IMR-90 (cell line): ENCODE data around the gene FAM83G. TPM values are rescaled to one million over a fixed set of nuclear protein-coding genes. Genes with fewer than 3 reads are reported as not detected.

Source experiments
- ATAC-seq: fragments of 200-7000 bp; cut with Tn5 transposase; 2 replicates; pipeline ENCODE4 v1.9.1; 2020; ENCODE audit warnings: low read depth, mild to moderate bottlenecking, moderate library complexity
- BruUV-seq: library from RNA; stranded (reverse); fragments of 400-500 nt; replicated peaks from 2 replicates; lab custom pipeline; 2021; lab: Mats Ljungman, UMichigan
- CTCF ChIA-PET: fragments of 300-600 bp; formaldehyde crosslinking; extraction: SDS; loops from one replicate; lab custom pipeline; 2021; ENCODE audit warnings: antibody characterized with exemption; lab: Yijun Ruan, JAX
- POLR2A ChIA-PET: fragments of 300-600 bp; sonication (Branson Sonifier 250); formaldehyde crosslinking; loops from one replicate; lab custom pipeline; 2022; ENCODE audit warnings: antibody characterized with exemption; ENCODE audit not compliant: unreplicated experiment; lab: Charles Lee
- DNase-seq: peaks from one replicate; pipeline ENCODE4 v3.0.0; 2013
- H2AFZ ChIP-seq: replicated peaks from 2 replicates; pipeline ENCODE3; 2013; ENCODE audit warnings: low read length, mild to moderate bottlenecking; ENCODE audit not compliant: poor library complexity
- H2AK5ac ChIP-seq: 2 replicates; pipeline ENCODE4 v1.6.1; 2013; ENCODE audit warnings: low read depth, low read length, inconsistent platforms
- H2AK9ac ChIP-seq: replicated peaks from 2 replicates; pipeline ENCODE3; 2013; ENCODE audit warnings: mild to moderate bottlenecking, low read depth, low read length, moderate library complexity; ENCODE audit not compliant: poor library complexity
- H2BK120ac ChIP-seq: 2 replicates; pipeline ENCODE4 v1.6.1; 2013; ENCODE audit warnings: low read depth, low read length, inconsistent platforms
- H2BK15ac ChIP-seq: 3 replicates; pipeline ENCODE4 v1.6.1; 2013; ENCODE audit warnings: low read depth, low read length, inconsistent platforms
- H2BK20ac ChIP-seq: 2 replicates; pipeline ENCODE4 v1.6.1; 2013; ENCODE audit warnings: low read depth, mild to moderate bottlenecking, inconsistent platforms, low read length, moderate library complexity
- H2BK5ac ChIP-seq: 2 replicates; pipeline ENCODE4 v1.6.1; 2013; ENCODE audit warnings: mild to moderate bottlenecking, low read depth, low read length, inconsistent platforms; ENCODE audit not compliant: poor library complexity, severe bottlenecking
- H3K14ac ChIP-seq: replicated peaks from 2 replicates; pipeline ENCODE4 v1.6.1; 2013; ENCODE audit warnings: low read depth, low read length, inconsistent platforms
- H3K18ac ChIP-seq: 2 replicates; pipeline ENCODE4 v1.6.1; 2013; ENCODE audit warnings: low read depth, low read length, control low read depth
- H3K23ac ChIP-seq: 2 replicates; pipeline ENCODE4 v1.6.1; 2013; ENCODE audit warnings: low read depth, low read length, inconsistent platforms
- H3K27ac ChIP-seq: 2 replicates; pipeline ENCODE4 v1.5.1; 2013; ENCODE audit warnings: mild to moderate bottlenecking, control low read depth, low read length; ENCODE audit not compliant: insufficient read depth
- H3K27me3 ChIP-seq: 2 replicates; pipeline ENCODE4 v1.6.1; 2013; ENCODE audit warnings: low read length; ENCODE audit not compliant: control insufficient read depth, insufficient read depth
- H3K36me3 ChIP-seq: 2 replicates; pipeline ENCODE4 v1.6.1; 2013; ENCODE audit warnings: low read length, mixed read lengths; ENCODE audit not compliant: control insufficient read depth, insufficient read depth
- H3K4ac ChIP-seq: 2 replicates; pipeline ENCODE4 v1.6.1; 2013; ENCODE audit warnings: low read depth, low read length, inconsistent platforms
- H3K4me1 ChIP-seq: 2 replicates; pipeline ENCODE4 v1.6.1; 2013; ENCODE audit warnings: low read length, mixed read lengths; ENCODE audit not compliant: control insufficient read depth, insufficient read depth
- H3K4me2 ChIP-seq: 2 replicates; pipeline ENCODE4 v1.6.1; 2013; ENCODE audit warnings: low read depth, mild to moderate bottlenecking, control low read depth, low read length, moderate library complexity
- H3K4me3 ChIP-seq: 2 replicates; pipeline ENCODE4 v1.5.1; 2013; ENCODE audit warnings: low read depth, mild to moderate bottlenecking, control low read depth, low read length, moderate library complexity; ENCODE audit not compliant: insufficient read depth
- H3K56ac ChIP-seq: 2 replicates; pipeline ENCODE4 v1.6.1; 2013; ENCODE audit warnings: low read length, inconsistent platforms; ENCODE audit not compliant: insufficient read depth; ENCODE audit errors: extremely low read depth
- H3K79me1 ChIP-seq, 2 experiments: 2 replicates each; pipeline ENCODE4 v1.6.1; 2013; ENCODE audit warnings: low read length in 2 of 2, inconsistent platforms in 1 of 2, low read depth in 1 of 2
- H3K9ac ChIP-seq: 2 replicates; pipeline ENCODE4 v1.6.1; 2013; ENCODE audit warnings: low read depth, low read length, control low read depth
- H3K9me1 ChIP-seq: 2 replicates; pipeline ENCODE4 v1.6.1; 2013; ENCODE audit warnings: low read length, inconsistent platforms; ENCODE audit not compliant: insufficient read depth
- H3K9me3 ChIP-seq: 2 replicates; pipeline ENCODE4 v1.6.1; 2013; ENCODE audit warnings: low read length; ENCODE audit not compliant: control insufficient read depth, insufficient read depth
- H4K20me1 ChIP-seq: 2 replicates; pipeline ENCODE4 v1.6.1; 2013; ENCODE audit warnings: low read length, inconsistent platforms; ENCODE audit not compliant: insufficient read depth
- H4K5ac ChIP-seq: 2 replicates; pipeline ENCODE4 v1.6.1; 2013; ENCODE audit warnings: mild to moderate bottlenecking, low read depth, low read length, control low read depth
- H4K8ac ChIP-seq, 2 experiments: 2 replicates each; pipeline ENCODE4 v1.6.1; 2013; ENCODE audit warnings: low read depth in 2 of 2, low read length in 2 of 2, control low read depth in 1 of 2, inconsistent platforms in 1 of 2
- H4K91ac ChIP-seq: 2 replicates; pipeline ENCODE4 v1.6.1; 2013; ENCODE audit warnings: low read depth, low read length, inconsistent platforms; ENCODE audit not compliant: insufficient read depth
- BHLHE40 ChIP-seq: fragments of 150-350 bp; IDR thresholded peaks from 2 replicates; pipeline ENCODE4 v1.6.1; 2016; ENCODE audit warnings: mild to moderate bottlenecking, low read depth, low read length
- CHD1 ChIP-seq: IDR thresholded peaks from 2 replicates; pipeline ENCODE4 v1.6.1; 2012; ENCODE audit warnings: low read depth, low read length, improper control_type of control experiment
- CTCF ChIP-seq: conservative IDR thresholded peaks from 2 replicates; pipeline ENCODE4 v1.5.1; 2012; ENCODE audit warnings: mild to moderate bottlenecking, low read depth, low read length, improper control_type of control experiment
- ELK1 ChIP-seq: fragments of 150-350 bp; IDR thresholded peaks from 2 replicates; pipeline ENCODE4 v1.6.1; 2016; ENCODE audit warnings: low read depth, mild to moderate bottlenecking, low read length, moderate library complexity, borderline replicate concordance
- FOS ChIP-seq: fragments of 150-350 bp; IDR thresholded peaks from 2 replicates; pipeline ENCODE4 v1.6.1; 2016; ENCODE audit warnings: low read depth, low read length
- MAFK ChIP-seq: IDR thresholded peaks from 2 replicates; pipeline ENCODE4 v1.6.1; 2012; ENCODE audit warnings: low read depth, low read length, improper control_type of control experiment
- MAZ ChIP-seq: IDR thresholded peaks from 2 replicates; pipeline ENCODE4 v1.6.1; 2012; ENCODE audit warnings: low read depth, mild to moderate bottlenecking, low read length, improper control_type of control experiment, moderate library complexity, borderline replicate concordance
- MXI1 ChIP-seq: IDR thresholded peaks from 2 replicates; pipeline ENCODE4 v1.6.1; 2012; ENCODE audit warnings: low read depth, mild to moderate bottlenecking, low read length, moderate library complexity, borderline replicate concordance
- NFE2L2 ChIP-seq: fragments of 150-350 bp; IDR thresholded peaks from 2 replicates; pipeline ENCODE4 v1.6.1; 2016; ENCODE audit warnings: low read depth, mild to moderate bottlenecking, low read length
- POLR2A ChIP-seq: IDR thresholded peaks from 2 replicates; pipeline ENCODE4 v1.6.1; 2012; ENCODE audit warnings: mild to moderate bottlenecking, low read depth, low read length
- RAD21 ChIP-seq: IDR thresholded peaks from 2 replicates; pipeline ENCODE4 v1.6.1; 2012; ENCODE audit warnings: low read length, improper control_type of control experiment
- RCOR1 ChIP-seq: IDR thresholded peaks from 2 replicates; pipeline ENCODE4 v1.6.1; 2012; ENCODE audit warnings: mild to moderate bottlenecking, low read length, improper control_type of control experiment; ENCODE audit not compliant: insufficient replicate concordance
- SMC3 ChIP-seq: fragments of 150-350 bp; IDR thresholded peaks from 2 replicates; pipeline ENCODE4 v1.6.1; 2016; ENCODE audit warnings: low read depth, mild to moderate bottlenecking, antibody characterized with exemption, low read length, moderate library complexity
- USF2 ChIP-seq: fragments of 150-350 bp; IDR thresholded peaks from 2 replicates; pipeline ENCODE4 v1.6.1; 2017; ENCODE audit warnings: mild to moderate bottlenecking, antibody characterized with exemption, low read length, low read depth
- WGBS, 2 experiments: methylation state at CpG; one replicate each; pipeline versions ENCODE4 v1.1.5 to v1.1.7; 2013; ENCODE audit warnings: missing lambda C conversion rate in 2 of 2; ENCODE audit not compliant: insufficient read length in 1 of 2; ENCODE audit errors: extremely low coverage in 2 of 2; 5-methylcytosine and 5-hydroxymethylcytosine counted together
- dilution Hi-C: fragments of 300-500 bp; cut with HindIII; formaldehyde crosslinking; loops from one replicate; pipeline ENCODE4 v1.14.3; 2018; ENCODE audit warnings: low sequenced_read_pairs; ENCODE audit not compliant: unreplicated experiment
- in situ Hi-C: fragments of 300-500 bp; cut with MboI; formaldehyde crosslinking; loops from 3 replicates; pipeline ENCODE4 v1.14.3; 2019; ENCODE audit warnings: low sequenced_read_pairs, inconsistent platforms, mixed read lengths
- intact Hi-C: fragments of 100-400 bp; cut with micrococcal nuclease; formaldehyde crosslinking; loops from 2 replicates; pipeline ENCODE4 v1.10.0; 2022
- polyA plus RNA-seq, 3 experiments: library from polyadenylated mRNA; depleted of rRNA; stranded (reverse); fragments of >200 nt; gene quantifications; 2 replicates each; pipeline ENCODE4 v1.2.3, GENCODE V29; 2012; ENCODE audit warnings: low replicate concordance in 1 of 3
- total RNA-seq: library from RNA; depleted of rRNA; stranded (reverse); fragments of >200 nt; gene quantifications from 2 replicates; pipeline ENCODE4 v1.2.3, GENCODE V29; 2012

FAM83G gene
- total and polyA plus RNA-seq, 2 of the 4 experiments (the other 2 are of a cell fraction): 9.5 to 12.6 TPM

- Histone ChIP-seq H3K27ac (no peak overlapping the region), H4K91ac (no peak overlapping the region), H3K56ac (no peak overlapping the region), H3K9ac (no peak overlapping the region), H3K4me3 (no peak overlapping the region), H2AK5ac (peak overlapping the region; percentile 1; the same call in 1 of the 2 replicates), H2BK5ac (no peak overlapping the region), H2AK9ac (peak overlapping the region; percentile 78), H2AFZ (peak overlapping the region; percentile 41), H3K9me3 (no peaks in the 10 kb centered on the region), H3K4me1 (no peaks in the 10 kb centered on the region), H3K4ac (no peak overlapping the region), H3K27me3 (no peaks in the 10 kb centered on the region), H4K8ac (no peak overlapping the region), H3K23ac (no peak overlapping the region), H4K20me1 (no peaks in the 10 kb centered on the region), H3K18ac (no peak overlapping the region), H3K9me1 (peaks cover 5% of the 10 kb centered on the region; the same call in 1 of the 2 replicates), H3K4me2 (no peak overlapping the region), H2BK15ac (no peak overlapping the region), H3K36me3 (no peaks in the 10 kb centered on the region), H3K79me1 (no peaks in the 10 kb centered on the region), H2BK120ac (no peak overlapping the region), H4K5ac (no peak overlapping the region), H2BK20ac (no peak overlapping the region), H3K14ac (no peak overlapping the region)
- ChIA-PET POLR2A (no interaction called here), CTCF (no interaction called here)
- intact Hi-C loops: no loop called here
- in situ Hi-C loops: no loop called here
- ATAC-seq (no peak), DNase-seq (peak; percentile 26)
- no TSS peak for BruUV-seq
- 79% methylated on average over 7 of the region's 22 CpGs; no CpG with 5 or more reads in 1 of the 2 experiments for WGBS, 2 experiments
- dilution Hi-C loops: no loop called here
- no peak for TF ChIP-seq MXI1
- TF ChIP-seq FOS: no peak
- TF ChIP-seq MAZ: no peak
- TF ChIP-seq MAFK: no peak
- TF ChIP-seq NFE2L2: no peak
- TF ChIP-seq USF2: no peak
- TF ChIP-seq RCOR1: no peak
- TF ChIP-seq SMC3: no peak
- TF ChIP-seq POLR2A: no peak
- TF ChIP-seq BHLHE40: no peak
- no peak for TF ChIP-seq CHD1
- no peak for TF ChIP-seq RAD21
- no peak for TF ChIP-seq CTCF
- TF ChIP-seq ELK1: no peak
Measured at GRCh38 chr17:19024101-19025078, 19.8 kb upstream of the FAM83G start.
